OCI-LY3 (cell line): ENCODE results near the gene COL4A1.

ENCODE experiments used
- H2AFZ ChIP-seq: fragments of 200-600, 300-600 bp; shearing (Covaris generic); 2 replicates; pipeline ENCODE4 v1.6.0; 2014; ENCODE audit warnings: antibody characterized with exemption, low read depth, low read length
- H3K27ac ChIP-seq: fragments of 200-600, 300-600 bp; sonication (generic); 2 replicates; pipeline ENCODE4 v1.5.1; 2014; ENCODE audit warnings: mild to moderate bottlenecking, low read length, moderate library complexity, mixed read lengths
- H3K27me3 ChIP-seq: fragments of 200-600, 300-600 bp; sonication (generic); 2 replicates; pipeline ENCODE4 v1.6.1; 2014; ENCODE audit warnings: low read depth, low read length, mixed read lengths
- H3K36me3 ChIP-seq: fragments of 200-600, 300-600 bp; sonication (generic); replicated peaks from 2 replicates; pipeline ENCODE3; 2014; ENCODE audit warnings: low read depth, low read length, mixed read lengths
- H3K4me1 ChIP-seq: fragments of 300-600, 200-600 bp; sonication (generic); 2 replicates; pipeline ENCODE4 v1.6.1; 2014; ENCODE audit warnings: low read length, mixed read lengths
- H3K4me2 ChIP-seq: fragments of 200-600, 300-600 bp; sonication (generic); 2 replicates; pipeline ENCODE4 v1.6.1; 2014; ENCODE audit warnings: low read length, mixed read lengths
- H3K4me3 ChIP-seq: fragments of 300-600, 200-600 bp; sonication (generic); 2 replicates; pipeline ENCODE4 v1.5.1; 2014; ENCODE audit warnings: antibody characterized with exemption, mild to moderate bottlenecking, low read length, moderate library complexity
- H3K79me2 ChIP-seq: fragments of 300-600, 200-600 bp; shearing (Covaris generic); 2 replicates; pipeline ENCODE4 v1.6.1; 2014; ENCODE audit warnings: mild to moderate bottlenecking, low read length, mixed read lengths
- H3K9ac ChIP-seq: fragments of 300-600, 200-600 bp; shearing (Covaris generic); 2 replicates; pipeline ENCODE4 v1.6.0; 2014; ENCODE audit warnings: mild to moderate bottlenecking, low read length, moderate library complexity
- H3K9me3 ChIP-seq: fragments of 200-600, 300-600 bp; shearing (Covaris generic); 2 replicates; pipeline ENCODE4 v1.6.1; 2014; ENCODE audit warnings: low read length, mixed read lengths; ENCODE audit not compliant: insufficient read depth
- H4K20me1 ChIP-seq: fragments of 200-600, 300-600 bp; sonication (generic); 2 replicates; pipeline ENCODE4 v1.6.1; 2016; ENCODE audit warnings: low read length, mixed read lengths; ENCODE audit not compliant: insufficient read depth
- CTCF ChIP-seq: fragments of 200-600, 300-600 bp; sonication (generic); IDR thresholded peaks from 2 replicates; pipeline ENCODE4 v1.5.1; 2014; ENCODE audit warnings: antibody characterized with exemption, low read length, low read depth
- EZH2phosphoT487 ChIP-seq: fragments of 200-600 bp; shearing (Covaris generic); IDR thresholded peaks from 2 replicates; pipeline ENCODE4 v1.6.1; 2018; ENCODE audit warnings: antibody characterized with exemption, mixed run types, low read depth

Gene COL4A1

GRCh38 chr13:110337247-110337646, 30.3 kb upstream of the COL4A1 start:
- H3K9ac ChIP-seq: no peak overlapping the region
- H3K36me3 ChIP-seq: no peaks in the 10 kb centered on the region
- no peak for TF ChIP-seq CTCF
- TF ChIP-seq EZH2phosphoT487: no peak
- H3K9me3 ChIP-seq: peaks cover 5% of the 10 kb centered on the region; the same call in 1 of the 2 replicates
- H3K27ac ChIP-seq: no peak overlapping the region
- H4K20me1 ChIP-seq: no peaks in the 10 kb centered on the region
- peaks cover 7% of the 10 kb centered on the region; the same call in 1 of the 2 replicates for H3K27me3 ChIP-seq
- H2AFZ ChIP-seq: no peak overlapping the region
- H3K4me2 ChIP-seq: no peak overlapping the region
- H3K4me3 ChIP-seq: no peak overlapping the region
- H3K4me1 ChIP-seq: no peaks in the 10 kb centered on the region
- H3K79me2 ChIP-seq: no peaks in the 10 kb centered on the region

GRCh38 chr13:110336681-110337080, 29.7 kb upstream of the COL4A1 start:
- Histone ChIP-seq H3K79me2 (no peaks in the 10 kb centered on the region), H3K27me3 (peaks cover 6% of the 10 kb centered on the region; the same call in 1 of the 2 replicates), H3K9ac (no peak overlapping the region), H3K4me2 (no peak overlapping the region), H3K36me3 (no peaks in the 10 kb centered on the region), H3K4me3 (no peak overlapping the region), H2AFZ (no peak overlapping the region), H3K27ac (no peak overlapping the region), H4K20me1 (no peaks in the 10 kb centered on the region), H3K4me1 (no peaks in the 10 kb centered on the region), H3K9me3 (peaks cover 5% of the 10 kb centered on the region; the same call in 1 of the 2 replicates)
- TF ChIP-seq EZH2phosphoT487: no peak
- no peak for TF ChIP-seq CTCF

- no peaks in the 10 kb centered on the region for H4K20me1 ChIP-seq
- H3K4me3 ChIP-seq: no peak overlapping the region
- H2AFZ ChIP-seq: no peak overlapping the region
- H3K79me2 ChIP-seq: no peaks in the 10 kb centered on the region
- H3K27ac ChIP-seq: no peak overlapping the region
- H3K4me2 ChIP-seq: no peak overlapping the region
- H3K9ac ChIP-seq: no peak overlapping the region
- TF ChIP-seq CTCF (no peak), EZH2phosphoT487 (no peak)
- H3K27me3 ChIP-seq: peaks cover 6% of the 10 kb centered on the region; the same call in 1 of the 2 replicates
- no peaks in the 10 kb centered on the region for H3K36me3 ChIP-seq
- no peaks in the 10 kb centered on the region for H3K4me1 ChIP-seq
- peaks cover 5% of the 10 kb centered on the region; the same call in 1 of the 2 replicates for H3K9me3 ChIP-seq
Observed at GRCh38 chr13:110336108-110336507, 29.2 kb upstream of the COL4A1 start.

- Histone ChIP-seq H3K9ac (no peak overlapping the region), H3K79me2 (no peaks in the 10 kb centered on the region), H3K36me3 (no peaks in the 10 kb centered on the region), H3K4me1 (no peaks in the 10 kb centered on the region), H3K4me3 (no peak overlapping the region), H3K27ac (no peak overlapping the region), H3K9me3 (peaks cover 5% of the 10 kb centered on the region; the same call in 1 of the 2 replicates), H4K20me1 (no peaks in the 10 kb centered on the region), H3K4me2 (no peak overlapping the region), H2AFZ (no peak overlapping the region), H3K27me3 (peaks cover 5% of the 10 kb centered on the region; the same call in 1 of the 2 replicates)
- TF ChIP-seq CTCF: no peak
- no peak for TF ChIP-seq EZH2phosphoT487
Observed at GRCh38 chr13:110334841-110335490, 28.0 kb upstream of the COL4A1 start.
